IMR-90 (cell line): Measurements from ENCODE around the gene GPRIN3. TPM values are rescaled to one million over a fixed set of nuclear protein-coding genes. Genes with fewer than 3 reads are reported as not detected.

ENCODE experiments used
- ATAC-seq: fragments of 200-7000 bp; cut with Tn5 transposase; 2 replicates; pipeline ENCODE4 v1.9.1; 2020; ENCODE audit warnings: low read depth, mild to moderate bottlenecking, moderate library complexity
- BruUV-seq: library from RNA; stranded (reverse); fragments of 400-500 nt; replicated peaks from 2 replicates; lab custom pipeline; 2021; lab: Mats Ljungman, UMichigan
- CTCF ChIA-PET: fragments of 300-600 bp; formaldehyde crosslinking; extraction: SDS; loops from one replicate; lab custom pipeline; 2021; ENCODE audit warnings: antibody characterized with exemption; lab: Yijun Ruan, JAX
- POLR2A ChIA-PET: fragments of 300-600 bp; sonication (Branson Sonifier 250); formaldehyde crosslinking; loops from one replicate; lab custom pipeline; 2022; ENCODE audit warnings: antibody characterized with exemption; ENCODE audit not compliant: unreplicated experiment; lab: Charles Lee
- DNase-seq: peaks from one replicate; pipeline ENCODE4 v3.0.0; 2013
- H2AFZ ChIP-seq: replicated peaks from 2 replicates; pipeline ENCODE3; 2013; ENCODE audit warnings: low read length, mild to moderate bottlenecking; ENCODE audit not compliant: poor library complexity
- H2AK5ac ChIP-seq: 2 replicates; pipeline ENCODE4 v1.6.1; 2013; ENCODE audit warnings: low read depth, low read length, inconsistent platforms
- H2AK9ac ChIP-seq: replicated peaks from 2 replicates; pipeline ENCODE3; 2013; ENCODE audit warnings: mild to moderate bottlenecking, low read depth, low read length, moderate library complexity; ENCODE audit not compliant: poor library complexity
- H2BK120ac ChIP-seq: 2 replicates; pipeline ENCODE4 v1.6.1; 2013; ENCODE audit warnings: low read depth, low read length, inconsistent platforms
- H2BK15ac ChIP-seq: 3 replicates; pipeline ENCODE4 v1.6.1; 2013; ENCODE audit warnings: low read depth, low read length, inconsistent platforms
- H2BK20ac ChIP-seq: 2 replicates; pipeline ENCODE4 v1.6.1; 2013; ENCODE audit warnings: low read depth, mild to moderate bottlenecking, inconsistent platforms, low read length, moderate library complexity
- H2BK5ac ChIP-seq: 2 replicates; pipeline ENCODE4 v1.6.1; 2013; ENCODE audit warnings: mild to moderate bottlenecking, low read depth, low read length, inconsistent platforms; ENCODE audit not compliant: poor library complexity, severe bottlenecking
- H3K14ac ChIP-seq: replicated peaks from 2 replicates; pipeline ENCODE4 v1.6.1; 2013; ENCODE audit warnings: low read depth, low read length, inconsistent platforms
- H3K18ac ChIP-seq: 2 replicates; pipeline ENCODE4 v1.6.1; 2013; ENCODE audit warnings: low read depth, low read length, control low read depth
- H3K23ac ChIP-seq: 2 replicates; pipeline ENCODE4 v1.6.1; 2013; ENCODE audit warnings: low read depth, low read length, inconsistent platforms
- H3K27ac ChIP-seq: 2 replicates; pipeline ENCODE4 v1.5.1; 2013; ENCODE audit warnings: mild to moderate bottlenecking, control low read depth, low read length; ENCODE audit not compliant: insufficient read depth
- H3K27me3 ChIP-seq: 2 replicates; pipeline ENCODE4 v1.6.1; 2013; ENCODE audit warnings: low read length; ENCODE audit not compliant: control insufficient read depth, insufficient read depth
- H3K36me3 ChIP-seq: 2 replicates; pipeline ENCODE4 v1.6.1; 2013; ENCODE audit warnings: low read length, mixed read lengths; ENCODE audit not compliant: control insufficient read depth, insufficient read depth
- H3K4ac ChIP-seq: 2 replicates; pipeline ENCODE4 v1.6.1; 2013; ENCODE audit warnings: low read depth, low read length, inconsistent platforms
- H3K4me1 ChIP-seq: 2 replicates; pipeline ENCODE4 v1.6.1; 2013; ENCODE audit warnings: low read length, mixed read lengths; ENCODE audit not compliant: control insufficient read depth, insufficient read depth
- H3K4me2 ChIP-seq: 2 replicates; pipeline ENCODE4 v1.6.1; 2013; ENCODE audit warnings: low read depth, mild to moderate bottlenecking, control low read depth, low read length, moderate library complexity
- H3K4me3 ChIP-seq: 2 replicates; pipeline ENCODE4 v1.5.1; 2013; ENCODE audit warnings: low read depth, mild to moderate bottlenecking, control low read depth, low read length, moderate library complexity; ENCODE audit not compliant: insufficient read depth
- H3K56ac ChIP-seq: 2 replicates; pipeline ENCODE4 v1.6.1; 2013; ENCODE audit warnings: low read length, inconsistent platforms; ENCODE audit not compliant: insufficient read depth; ENCODE audit errors: extremely low read depth
- H3K79me1 ChIP-seq, 2 experiments: 2 replicates each; pipeline ENCODE4 v1.6.1; 2013; ENCODE audit warnings: low read length in 2 of 2, inconsistent platforms in 1 of 2, low read depth in 1 of 2
- H3K9ac ChIP-seq: 2 replicates; pipeline ENCODE4 v1.6.1; 2013; ENCODE audit warnings: low read depth, low read length, control low read depth
- H3K9me1 ChIP-seq: 2 replicates; pipeline ENCODE4 v1.6.1; 2013; ENCODE audit warnings: low read length, inconsistent platforms; ENCODE audit not compliant: insufficient read depth
- H3K9me3 ChIP-seq: 2 replicates; pipeline ENCODE4 v1.6.1; 2013; ENCODE audit warnings: low read length; ENCODE audit not compliant: control insufficient read depth, insufficient read depth
- H4K20me1 ChIP-seq: 2 replicates; pipeline ENCODE4 v1.6.1; 2013; ENCODE audit warnings: low read length, inconsistent platforms; ENCODE audit not compliant: insufficient read depth
- H4K5ac ChIP-seq: 2 replicates; pipeline ENCODE4 v1.6.1; 2013; ENCODE audit warnings: mild to moderate bottlenecking, low read depth, low read length, control low read depth
- H4K8ac ChIP-seq, 2 experiments: 2 replicates each; pipeline ENCODE4 v1.6.1; 2013; ENCODE audit warnings: low read depth in 2 of 2, low read length in 2 of 2, control low read depth in 1 of 2, inconsistent platforms in 1 of 2
- H4K91ac ChIP-seq: 2 replicates; pipeline ENCODE4 v1.6.1; 2013; ENCODE audit warnings: low read depth, low read length, inconsistent platforms; ENCODE audit not compliant: insufficient read depth
- CHD1 ChIP-seq: IDR thresholded peaks from 2 replicates; pipeline ENCODE4 v1.6.1; 2012; ENCODE audit warnings: low read depth, low read length, improper control_type of control experiment
- MAFK ChIP-seq: IDR thresholded peaks from 2 replicates; pipeline ENCODE4 v1.6.1; 2012; ENCODE audit warnings: low read depth, low read length, improper control_type of control experiment
- POLR2A ChIP-seq: IDR thresholded peaks from 2 replicates; pipeline ENCODE4 v1.6.1; 2012; ENCODE audit warnings: mild to moderate bottlenecking, low read depth, low read length
- RAD21 ChIP-seq: IDR thresholded peaks from 2 replicates; pipeline ENCODE4 v1.6.1; 2012; ENCODE audit warnings: low read length, improper control_type of control experiment
- WGBS, 2 experiments: methylation state at CpG; one replicate each; pipeline versions ENCODE4 v1.1.5 to v1.1.7; 2013; ENCODE audit warnings: missing lambda C conversion rate in 2 of 2; ENCODE audit not compliant: insufficient read length in 1 of 2; ENCODE audit errors: extremely low coverage in 2 of 2; 5-methylcytosine and 5-hydroxymethylcytosine counted together
- dilution Hi-C: fragments of 300-500 bp; cut with HindIII; formaldehyde crosslinking; loops from one replicate; pipeline ENCODE4 v1.14.3; 2018; ENCODE audit warnings: low sequenced_read_pairs; ENCODE audit not compliant: unreplicated experiment
- in situ Hi-C: fragments of 300-500 bp; cut with MboI; formaldehyde crosslinking; loops from 3 replicates; pipeline ENCODE4 v1.14.3; 2019; ENCODE audit warnings: low sequenced_read_pairs, inconsistent platforms, mixed read lengths
- intact Hi-C: fragments of 100-400 bp; cut with micrococcal nuclease; formaldehyde crosslinking; loops from 2 replicates; pipeline ENCODE4 v1.10.0; 2022
- polyA plus RNA-seq, 3 experiments: library from polyadenylated mRNA; depleted of rRNA; stranded (reverse); fragments of >200 nt; gene quantifications; 2 replicates each; pipeline ENCODE4 v1.2.3, GENCODE V29; 2012; ENCODE audit warnings: low replicate concordance in 1 of 3
- total RNA-seq: library from RNA; depleted of rRNA; stranded (reverse); fragments of >200 nt; gene quantifications from 2 replicates; pipeline ENCODE4 v1.2.3, GENCODE V29; 2012

Gene GPRIN3
- total and polyA plus RNA-seq, 2 of the 4 experiments (the other 2 are of a cell fraction), result under 0.01 TPM; not detected in 1

DNA sequence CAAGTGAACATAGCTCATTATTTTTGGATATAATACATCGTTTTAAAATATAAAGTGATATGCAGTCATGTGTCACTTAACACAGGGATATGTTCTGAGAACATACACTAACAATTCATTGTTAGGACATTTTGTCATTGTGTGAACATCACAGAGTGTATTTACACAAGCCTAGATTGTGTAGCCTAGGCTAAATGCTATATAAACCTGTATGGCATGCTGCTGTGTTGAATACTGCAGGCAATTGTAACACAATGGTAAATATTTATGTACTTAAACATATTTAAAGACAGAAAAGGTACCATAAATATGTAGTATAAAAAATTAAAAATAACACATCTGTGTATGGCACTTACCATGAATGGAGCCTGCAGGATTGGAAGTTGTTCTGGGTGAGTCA is 44.9 kb upstream of the GPRIN3 start:
- CTCF ChIA-PET, result no interaction called here
- WGBS, 2 experiments, result no CpG with 5 or more reads among the region's 1 CpG
- intact Hi-C loops, result no loop called here

More for the DNA sequence above, 44.9 kb upstream of the GPRIN3 start:
- Histone ChIP-seq H3K4ac (no peak overlapping the region), H4K8ac (no peak overlapping the region), H3K9ac (no peak overlapping the region), H3K27me3 (no peaks in the 10 kb centered on the region; the same call in 1 of the 2 replicates), H2BK20ac (no peak overlapping the region), H3K36me3 (no peaks in the 10 kb centered on the region), H3K56ac (no peak overlapping the region), H3K9me1 (no peaks in the 10 kb centered on the region), H2BK5ac (no peak overlapping the region), H4K5ac (no peak overlapping the region), H2BK120ac (no peak overlapping the region), H3K79me1 (no peaks in the 10 kb centered on the region), H2AFZ (no peak overlapping the region), H4K91ac (no peak overlapping the region), H3K23ac (no peak overlapping the region), H3K9me3 (no peaks in the 10 kb centered on the region), H2BK15ac (no peak overlapping the region), H4K20me1 (no peaks in the 10 kb centered on the region), H3K14ac (no peak overlapping the region), H3K27ac (no peak overlapping the region), H2AK5ac (no peak overlapping the region), H3K4me3 (no peak overlapping the region), H3K4me2 (no peak overlapping the region), H2AK9ac (no peak overlapping the region), H3K4me1 (no peaks in the 10 kb centered on the region), H3K18ac (no peak overlapping the region)
- dilution Hi-C loops (no loop called here), in situ Hi-C loops (no loop called here)
- POLR2A ChIA-PET, result no interaction called here
- no peak for ATAC-seq
- no peak for TF ChIP-seq RAD21
- TF ChIP-seq CHD1, result no peak
- no peak for TF ChIP-seq MAFK
- no peak for TF ChIP-seq POLR2A
- no TSS peak for BruUV-seq
- no peak for DNase-seq
